Endodermal cell (in vitro differentiated cells): Measurements from ENCODE around the gene ENDOD1. TPM values are rescaled to one million over a fixed set of nuclear protein-coding genes. Genes with fewer than 3 reads are reported as not detected.

Experiments
- DNase-seq: peaks from one replicate; pipeline ENCODE4 v3.0.0-alpha.2; 2017
- H3K27ac ChIP-seq: 2 replicates; pipeline ENCODE4 v1.5.1; 2013; ENCODE audit warnings: mild to moderate bottlenecking, low read depth, low read length, moderate library complexity
- H3K27me3 ChIP-seq: 2 replicates; pipeline ENCODE4 v1.6.1; 2013; ENCODE audit warnings: mild to moderate bottlenecking, low read length, moderate library complexity; ENCODE audit not compliant: insufficient read depth, control insufficient read depth, poor library complexity, severe bottlenecking
- H3K36me3 ChIP-seq: 2 replicates; pipeline ENCODE4 v1.7.0; 2013; ENCODE audit warnings: mild to moderate bottlenecking, low read length, moderate library complexity; ENCODE audit not compliant: control insufficient read depth, insufficient read depth
- H3K4me1 ChIP-seq: one replicate; pipeline ENCODE4 v1.7.0; 2013; ENCODE audit warnings: low read length; ENCODE audit not compliant: control insufficient read depth, insufficient read depth
- H3K4me3 ChIP-seq: 2 replicates; pipeline ENCODE4 v1.5.1; 2013; ENCODE audit warnings: mild to moderate bottlenecking, low read length, moderate library complexity
- H3K9ac ChIP-seq: 2 replicates; pipeline ENCODE4 v1.6.1; 2013; ENCODE audit warnings: mild to moderate bottlenecking, low read length, moderate library complexity; ENCODE audit not compliant: poor library complexity, severe bottlenecking; ENCODE audit errors: extremely low read depth
- H3K9me3 ChIP-seq: 2 replicates; pipeline ENCODE4 v1.6.1; 2013; ENCODE audit warnings: mild to moderate bottlenecking, low read length, moderate library complexity; ENCODE audit not compliant: control insufficient read depth
- H3K27ac Mint-ChIP-seq: 2 replicates; pipeline ENCODE4 v1.8.0; 2020; ENCODE audit warnings: mixed read lengths
- H3K27me3 Mint-ChIP-seq: 2 replicates; pipeline ENCODE4 v1.8.0; 2021; ENCODE audit warnings: mild to moderate bottlenecking, mixed read lengths; ENCODE audit not compliant: insufficient read depth
- H3K36me3 Mint-ChIP-seq: 2 replicates; pipeline ENCODE4 v1.8.0; 2020; ENCODE audit warnings: low read depth, mixed read lengths
- H3K4me1 Mint-ChIP-seq: 2 replicates; pipeline ENCODE4 v1.8.0; 2020; ENCODE audit warnings: mixed read lengths
- H3K4me3 Mint-ChIP-seq: 2 replicates; pipeline ENCODE4 v1.8.0; 2020; ENCODE audit warnings: mild to moderate bottlenecking, moderate library complexity, mixed read lengths
- H3K9me3 Mint-ChIP-seq: 2 replicates; pipeline ENCODE4 v1.8.0; 2020; ENCODE audit warnings: mild to moderate bottlenecking, mixed read lengths
- WGBS, 2 experiments: methylation state at CpG; one replicate each; pipeline versions ENCODE4 v1.1.5 to v1.1.7; 2013; ENCODE audit warnings: missing lambda C conversion rate in 2 of 2, mixed read lengths in 1 of 2; ENCODE audit not compliant: insufficient coverage in 1 of 2, insufficient read length in 1 of 2; 5-methylcytosine and 5-hydroxymethylcytosine counted together
- total RNA-seq, 2 donors: library from RNA; stranded (reverse); fragmentation: NEBNext Ultra II Directional in 1 of 2; extraction: Animal tissue kit (Norgen Biotek cat#: 25700) in 1 of 2; gene quantifications; 2 replicates in 1 of 2; 3 replicates in 1 of 2; pipeline ENCODE4 v1.2.1, GENCODE V29; 2021
- TF ChIP-seq, protein P1 (sequence below): fragments of 200-600 bp; sonication (generic); conservative IDR thresholded peaks from 2 replicates; pipeline ENCODE4 v1.5.0; 2021; ENCODE audit warnings: antibody characterized with exemption, mild to moderate bottlenecking

The ENDOD1 gene
- total RNA-seq, 2 donors from 2014 or later, result 1.9 to 2.7 TPM

DNA sequence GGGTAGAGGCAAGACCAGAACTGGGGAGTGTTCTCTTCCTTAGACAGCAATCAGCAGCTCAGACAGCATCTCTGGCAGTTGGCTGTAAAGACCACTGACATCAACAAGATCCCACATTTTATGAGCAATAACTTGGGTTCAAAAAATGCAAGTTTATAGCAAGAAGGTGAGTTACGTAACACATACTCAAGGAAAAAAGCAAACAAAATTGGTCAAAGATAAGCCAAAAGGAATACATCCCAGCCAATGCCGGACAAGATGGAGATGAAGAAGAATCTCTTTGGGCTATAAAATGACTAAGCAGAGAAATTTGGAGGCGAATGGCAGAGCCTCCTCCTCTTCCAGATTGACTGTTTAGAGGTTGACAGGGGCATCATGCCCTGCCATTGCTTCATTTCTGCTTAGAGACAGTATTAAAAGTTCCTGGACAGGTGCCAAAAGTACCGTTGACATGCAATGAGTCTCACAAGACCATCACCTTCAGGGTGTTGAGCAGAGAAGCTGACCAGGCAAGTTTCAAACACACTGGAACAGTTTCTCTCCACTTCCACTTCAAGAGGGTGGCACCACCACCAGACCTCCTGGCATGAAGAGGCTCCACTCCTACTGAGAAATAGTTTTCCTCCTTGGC is 55.9 kb downstream of the ENDOD1 start:
- 90 to 96% methylated on average over 3 to 4 of the region's 4 CpGs for WGBS, 2 experiments
- Mint-ChIP-seq H3K36me3 (no peaks in the 10 kb centered on the region), H3K9me3 (no peaks in the 10 kb centered on the region), H3K27ac (no peak overlapping the region), H3K4me3 (no peak overlapping the region), H3K27me3 (peaks cover 89% of the 10 kb centered on the region), H3K4me1 (peaks cover 22% of the 10 kb centered on the region)
- no peak for DNase-seq
- Histone ChIP-seq H3K27ac (no peak overlapping the region), H3K27me3 (peaks cover 80% of the 10 kb centered on the region), H3K36me3 (no peaks in the 10 kb centered on the region), H3K9me3 (no peaks in the 10 kb centered on the region), H3K9ac (no peak overlapping the region), H3K4me3 (no peak overlapping the region), H3K4me1 (no peaks in the 10 kb centered on the region)
- TF ChIP-seq, protein P1, sequence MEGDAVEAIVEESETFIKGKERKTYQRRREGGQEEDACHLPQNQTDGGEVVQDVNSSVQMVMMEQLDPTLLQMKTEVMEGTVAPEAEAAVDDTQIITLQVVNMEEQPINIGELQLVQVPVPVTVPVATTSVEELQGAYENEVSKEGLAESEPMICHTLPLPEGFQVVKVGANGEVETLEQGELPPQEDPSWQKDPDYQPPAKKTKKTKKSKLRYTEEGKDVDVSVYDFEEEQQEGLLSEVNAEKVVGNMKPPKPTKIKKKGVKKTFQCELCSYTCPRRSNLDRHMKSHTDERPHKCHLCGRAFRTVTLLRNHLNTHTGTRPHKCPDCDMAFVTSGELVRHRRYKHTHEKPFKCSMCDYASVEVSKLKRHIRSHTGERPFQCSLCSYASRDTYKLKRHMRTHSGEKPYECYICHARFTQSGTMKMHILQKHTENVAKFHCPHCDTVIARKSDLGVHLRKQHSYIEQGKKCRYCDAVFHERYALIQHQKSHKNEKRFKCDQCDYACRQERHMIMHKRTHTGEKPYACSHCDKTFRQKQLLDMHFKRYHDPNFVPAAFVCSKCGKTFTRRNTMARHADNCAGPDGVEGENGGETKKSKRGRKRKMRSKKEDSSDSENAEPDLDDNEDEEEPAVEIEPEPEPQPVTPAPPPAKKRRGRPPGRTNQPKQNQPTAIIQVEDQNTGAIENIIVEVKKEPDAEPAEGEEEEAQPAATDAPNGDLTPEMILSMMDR, result no peak

DNA sequence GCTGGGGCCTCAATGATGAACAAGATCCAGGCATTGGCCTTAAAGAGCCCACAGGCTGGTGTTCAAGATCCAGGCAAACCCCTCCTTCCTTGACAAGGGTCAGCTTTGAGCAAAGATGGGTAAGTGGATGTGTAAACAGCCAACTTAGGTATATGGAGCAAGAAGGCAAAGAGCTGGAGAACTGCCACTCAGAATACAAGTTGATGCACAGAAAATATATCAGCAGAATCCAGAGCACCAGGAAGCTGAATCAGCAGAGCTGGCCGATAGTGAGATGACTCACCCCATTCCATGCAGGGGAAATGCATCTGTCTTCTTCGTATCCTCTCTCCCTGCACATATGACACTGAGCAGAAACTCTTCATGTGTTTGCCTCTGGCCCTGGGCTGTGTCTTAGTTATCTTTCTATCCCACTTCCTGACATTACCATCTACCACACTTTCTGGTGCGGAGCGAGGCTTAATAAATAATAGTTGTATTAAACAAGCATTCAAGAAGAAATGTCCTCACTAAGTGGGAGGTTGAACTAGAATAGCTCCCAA is 57.8 kb downstream of the ENDOD1 start:
- H3K27ac Mint-ChIP-seq, result no peak overlapping the region
- peaks cover 71% of the 10 kb centered on the region for H3K27me3 Mint-ChIP-seq
- 57 to 75% methylated on average over 2 of the region's 4 CpGs for WGBS, 2 experiments
- TF ChIP-seq, protein P1, result no peak
- no peaks in the 10 kb centered on the region for H3K9me3 ChIP-seq
- H3K9ac ChIP-seq, result no peak overlapping the region
- no peak for DNase-seq
- H3K27me3 ChIP-seq, result peaks cover 65% of the 10 kb centered on the region
- no peak overlapping the region for H3K4me3 Mint-ChIP-seq
- H3K27ac ChIP-seq, result no peak overlapping the region
- H3K4me1 ChIP-seq, result no peaks in the 10 kb centered on the region
- H3K9me3 Mint-ChIP-seq, result no peaks in the 10 kb centered on the region
- H3K4me3 ChIP-seq, result no peak overlapping the region
- H3K36me3 ChIP-seq, result no peaks in the 10 kb centered on the region
- no peaks in the 10 kb centered on the region for H3K36me3 Mint-ChIP-seq
- peaks cover 25% of the 10 kb centered on the region for H3K4me1 Mint-ChIP-seq

DNA sequence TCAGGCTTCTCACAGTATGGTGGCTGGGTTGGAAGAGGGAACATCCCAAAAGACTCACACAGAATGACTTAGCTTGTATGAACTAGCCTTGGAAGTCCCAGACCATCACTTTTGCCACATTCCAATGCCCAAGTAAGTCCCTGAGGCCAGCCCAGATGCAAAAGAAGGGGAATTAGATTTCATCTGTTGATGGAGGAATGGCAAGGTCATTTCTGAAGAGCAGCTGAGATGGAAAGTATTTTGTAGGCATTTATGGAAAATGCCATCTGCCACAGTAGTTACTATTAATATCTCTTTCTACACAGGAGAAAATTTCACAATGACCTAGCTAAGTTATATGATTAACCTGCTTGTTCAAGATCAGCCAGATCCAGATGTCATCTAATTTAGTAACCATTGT is 58.8 kb downstream of the ENDOD1 start:
- Mint-ChIP-seq H3K27me3 (peaks cover 61% of the 10 kb centered on the region), H3K4me3 (no peak overlapping the region), H3K27ac (no peak overlapping the region), H3K4me1 (peaks cover 25% of the 10 kb centered on the region), H3K36me3 (no peaks in the 10 kb centered on the region), H3K9me3 (no peaks in the 10 kb centered on the region)
- Histone ChIP-seq H3K27ac (no peak overlapping the region), H3K9me3 (no peaks in the 10 kb centered on the region), H3K27me3 (peaks cover 55% of the 10 kb centered on the region), H3K9ac (no peak overlapping the region), H3K36me3 (no peaks in the 10 kb centered on the region), H3K4me3 (no peak overlapping the region), H3K4me1 (no peaks in the 10 kb centered on the region)
- no peak for DNase-seq
- TF ChIP-seq, protein P1, result no peak
